Thymus (tissue), 11 donors: ENCODE data around the gene KAT2B. TPM values are rescaled to one million over a fixed set of nuclear protein-coding genes. Genes with fewer than 3 reads are reported as not detected.

Experiments used
- DNase-seq, 9 donors: peaks; one replicate each; pipeline ENCODE4 v3.0.0-alpha.2; 2013; ENCODE audit warnings: low spot score in 9 of 9, low read depth in 6 of 9, missing footprints in 1 of 9
- H3K27ac ChIP-seq, 2 donors: one replicate each; pipeline ENCODE4 v1.5.1; 2013; ENCODE audit warnings: control low read depth in 1 of 2, low read depth in 1 of 2, low read length in 1 of 2, mild to moderate bottlenecking in 1 of 2, moderate library complexity in 1 of 2
- H3K27me3 ChIP-seq, 2 donors: one replicate each; pipeline ENCODE4 v1.5.1; 2013; ENCODE audit warnings: low read length in 1 of 2; ENCODE audit not compliant: control insufficient read depth in 2 of 2, insufficient read depth in 1 of 2
- H3K36me3 ChIP-seq, 2 donors: one replicate each; pipeline ENCODE4 v1.5.1; 2013; ENCODE audit warnings: low read length in 1 of 2, mild to moderate bottlenecking in 1 of 2, moderate library complexity in 1 of 2; ENCODE audit not compliant: control insufficient read depth in 2 of 2, insufficient read depth in 2 of 2
- H3K4me1 ChIP-seq, 2 donors: one replicate each; pipeline ENCODE4 v1.5.1; 2013; ENCODE audit warnings: low read length in 2 of 2; ENCODE audit not compliant: control insufficient read depth in 2 of 2, insufficient read depth in 2 of 2
- H3K4me3 ChIP-seq, 2 donors: one replicate each; pipeline ENCODE4 v1.5.1; 2013; ENCODE audit warnings: low read length in 2 of 2, control low read depth in 1 of 2, mild to moderate bottlenecking in 1 of 2
- H3K9me3 ChIP-seq, 2 donors: one replicate each; pipeline ENCODE4 v1.5.1; 2013; ENCODE audit warnings: low read length in 1 of 2, mild to moderate bottlenecking in 1 of 2; ENCODE audit not compliant: control insufficient read depth in 2 of 2, insufficient read depth in 1 of 2
- WGBS: extraction: QIAGEN DNeasy Blood & Tissue Kit; methylation state at CpG from one replicate; pipeline ENCODE4 v1.1.7; 2013; 5-methylcytosine and 5-hydroxymethylcytosine counted together
- polyA plus RNA-seq: library from polyadenylated mRNA; stranded (reverse); fragments of 200-250 nt; gene quantifications from one replicate; pipeline ENCODE4 v1.2.3, GENCODE V29; 2013
- total RNA-seq: library from RNA; stranded (reverse); fragments of 120-200 nt; gene quantifications from one replicate; pipeline ENCODE4 v1.2.4, GENCODE V29; 2013
- donor health status: healthy.

The KAT2B gene
- total and polyA plus RNA-seq, 2 donors: 17.2 to 38.4 TPM

GRCh38 chr3:20068512-20069177, 28.4 kb downstream of the KAT2B start:
- Histone ChIP-seq H3K4me3 (no peak overlapping the region), H3K9me3 (no peaks in the 10 kb centered on the region), H3K27ac (no peak overlapping the region), H3K36me3 (peaks cover 10 to 16% of the 10 kb centered on the region in 2 donors), H3K4me1 (peaks cover 5 to 6% of the 10 kb centered on the region in 2 donors), H3K27me3 (no peaks in the 10 kb centered on the region)
- DNase-seq: no peak
- 81% methylated on average over 3 of the region's 3 CpGs for WGBS

GRCh38 chr3:20069178-20069532, 28.9 kb downstream of the KAT2B start:
- peaks cover 13 to 16% of the 10 kb centered on the region in 2 donors for H3K36me3 ChIP-seq
- H3K27ac ChIP-seq: no peak overlapping the region
- no peaks in the 10 kb centered on the region for H3K9me3 ChIP-seq
- no peak for DNase-seq
- H3K27me3 ChIP-seq: no peaks in the 10 kb centered on the region
- peaks cover 5 to 6% of the 10 kb centered on the region in 2 donors for H3K4me1 ChIP-seq
- H3K4me3 ChIP-seq: no peak overlapping the region

GRCh38 chr3:20071175-20071574, 30.9 kb downstream of the KAT2B start:
- H3K4me3 ChIP-seq: no peak overlapping the region
- H3K36me3 ChIP-seq: peaks cover 18 to 23% of the 10 kb centered on the region in 2 donors
- no peaks in the 10 kb centered on the region for H3K27me3 ChIP-seq
- H3K9me3 ChIP-seq: no peaks in the 10 kb centered on the region
- H3K27ac ChIP-seq: no peak overlapping the region
- DNase-seq: no peak
- 97% methylated on average over 2 of the region's 2 CpGs for WGBS
- peaks cover 0 to 4% of the 10 kb centered on the region in 2 donors for H3K4me1 ChIP-seq

GRCh38 chr3:20072422-20072821, 32.2 kb downstream of the KAT2B start:
- no peak overlapping the region for H3K27ac ChIP-seq
- H3K4me1 ChIP-seq: peaks cover 0 to 2% of the 10 kb centered on the region in 2 donors
- H3K4me3 ChIP-seq: no peak overlapping the region
- no peaks in the 10 kb centered on the region for H3K27me3 ChIP-seq
- no peaks in the 10 kb centered on the region for H3K9me3 ChIP-seq
- 96% methylated on average over 6 of the region's 6 CpGs for WGBS
- no peak for DNase-seq
- H3K36me3 ChIP-seq: peaks cover 18 to 23% of the 10 kb centered on the region in 2 donors

- Histone ChIP-seq H3K4me1 (peaks cover 0 to 2% of the 10 kb centered on the region in 2 donors), H3K36me3 (peaks cover 18 to 23% of the 10 kb centered on the region in 2 donors), H3K27me3 (no peaks in the 10 kb centered on the region), H3K27ac (no peak overlapping the region), H3K9me3 (no peaks in the 10 kb centered on the region), H3K4me3 (no peak overlapping the region)
- DNase-seq: no peak
- WGBS: 96% methylated on average over 5 of the region's 5 CpGs
Observed at GRCh38 chr3:20073068-20073467, 32.8 kb downstream of the KAT2B start.

DNA sequence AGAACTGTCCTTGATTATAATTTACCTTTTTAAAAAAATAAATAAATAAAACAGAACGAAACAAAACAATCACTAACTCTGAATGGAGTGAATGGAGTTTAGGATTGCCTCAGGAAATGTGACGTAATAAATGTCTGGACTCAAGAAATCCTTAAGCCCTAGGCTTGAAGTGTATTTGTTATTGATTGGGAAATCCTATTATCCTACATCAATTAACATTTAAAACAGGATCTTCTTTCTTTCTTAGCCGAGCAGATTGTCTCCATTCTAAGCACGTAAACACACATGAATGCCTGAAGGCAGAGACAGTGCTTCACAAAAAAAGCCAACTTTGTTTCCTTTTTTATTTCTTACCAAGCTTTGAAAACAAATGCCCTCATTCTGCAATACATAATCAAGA, 33.4 kb downstream of the KAT2B start:
- DNase-seq: no peak
- Histone ChIP-seq H3K36me3 (peaks cover 18 to 23% of the 10 kb centered on the region in 2 donors), H3K27ac (no peak overlapping the region), H3K27me3 (no peaks in the 10 kb centered on the region), H3K4me1 (peaks cover 0 to 2% of the 10 kb centered on the region in 2 donors), H3K4me3 (no peak overlapping the region), H3K9me3 (no peaks in the 10 kb centered on the region)
- 98% methylated on average over 4 of the region's 4 CpGs for WGBS

- H3K27me3 ChIP-seq: no peaks in the 10 kb centered on the region
- no peak for DNase-seq
- H3K9me3 ChIP-seq: no peaks in the 10 kb centered on the region
- WGBS: 97% methylated on average over 6 of the region's 6 CpGs
- no peak overlapping the region for H3K4me3 ChIP-seq
- H3K27ac ChIP-seq: no peak overlapping the region
- H3K4me1 ChIP-seq: peaks cover 0 to 2% of the 10 kb centered on the region in 2 donors
- peaks cover 18 to 23% of the 10 kb centered on the region in 2 donors for H3K36me3 ChIP-seq
Observed at GRCh38 chr3:20074226-20075063, 34.2 kb downstream of the KAT2B start.

DNA sequence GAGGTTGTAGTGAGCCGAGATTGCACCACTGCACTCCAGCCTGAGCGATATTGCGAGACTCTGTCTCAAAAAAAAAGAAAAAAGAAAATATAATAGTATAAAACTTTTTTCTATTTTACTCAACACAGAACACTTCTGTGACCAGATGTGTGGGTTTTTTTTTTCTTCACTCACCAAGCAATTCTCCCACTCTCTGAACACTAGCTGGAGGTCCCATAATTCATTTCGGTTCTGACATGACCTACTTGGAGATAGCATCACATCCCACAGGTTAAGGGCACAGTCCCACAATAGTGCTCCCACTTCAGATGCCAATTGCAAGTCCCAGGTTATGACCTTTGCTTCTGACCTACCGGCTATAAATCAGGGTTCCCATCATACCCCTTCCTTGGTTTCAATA, 35.0 kb downstream of the KAT2B start:
- no peaks in the 10 kb centered on the region for H3K27me3 ChIP-seq
- no peaks in the 10 kb centered on the region for H3K9me3 ChIP-seq
- H3K4me3 ChIP-seq: no peak overlapping the region
- H3K27ac ChIP-seq: no peak overlapping the region
- peaks cover 23 to 24% of the 10 kb centered on the region in 2 donors for H3K36me3 ChIP-seq
- WGBS: 96% methylated on average over 5 of the region's 5 CpGs
- DNase-seq: no peak
- peaks cover 0 to 2% of the 10 kb centered on the region in 2 donors for H3K4me1 ChIP-seq

GRCh38 chr3:20076296-20076997, 36.2 kb downstream of the KAT2B start:
- H3K27me3 ChIP-seq: no peaks in the 10 kb centered on the region
- H3K27ac ChIP-seq: no peak overlapping the region
- 96% methylated on average over 6 of the region's 6 CpGs for WGBS
- peaks cover 0 to 6% of the 10 kb centered on the region in 2 donors for H3K4me1 ChIP-seq
- DNase-seq: no peak
- H3K4me3 ChIP-seq: no peak overlapping the region
- peaks cover 23 to 29% of the 10 kb centered on the region in 2 donors for H3K36me3 ChIP-seq
- H3K9me3 ChIP-seq: no peaks in the 10 kb centered on the region
